Measurements from ENCODE around the gene CCND2. TPM values are rescaled to one million over a fixed set of nuclear protein-coding genes. Genes with fewer than 3 reads are reported as not detected.

The CCND2 gene
- total RNA-seq, result 100 to 1,000 TPM; 345 to 360 TPM

GRCh38 chr12:4273652-4274395 lies at the start of gene CCND2:
Gene CCND2, plus strand, starts transcription at chr12:4273762. Its CDS starts 279 bp downstream, at chr12:4274041.

DNA sequence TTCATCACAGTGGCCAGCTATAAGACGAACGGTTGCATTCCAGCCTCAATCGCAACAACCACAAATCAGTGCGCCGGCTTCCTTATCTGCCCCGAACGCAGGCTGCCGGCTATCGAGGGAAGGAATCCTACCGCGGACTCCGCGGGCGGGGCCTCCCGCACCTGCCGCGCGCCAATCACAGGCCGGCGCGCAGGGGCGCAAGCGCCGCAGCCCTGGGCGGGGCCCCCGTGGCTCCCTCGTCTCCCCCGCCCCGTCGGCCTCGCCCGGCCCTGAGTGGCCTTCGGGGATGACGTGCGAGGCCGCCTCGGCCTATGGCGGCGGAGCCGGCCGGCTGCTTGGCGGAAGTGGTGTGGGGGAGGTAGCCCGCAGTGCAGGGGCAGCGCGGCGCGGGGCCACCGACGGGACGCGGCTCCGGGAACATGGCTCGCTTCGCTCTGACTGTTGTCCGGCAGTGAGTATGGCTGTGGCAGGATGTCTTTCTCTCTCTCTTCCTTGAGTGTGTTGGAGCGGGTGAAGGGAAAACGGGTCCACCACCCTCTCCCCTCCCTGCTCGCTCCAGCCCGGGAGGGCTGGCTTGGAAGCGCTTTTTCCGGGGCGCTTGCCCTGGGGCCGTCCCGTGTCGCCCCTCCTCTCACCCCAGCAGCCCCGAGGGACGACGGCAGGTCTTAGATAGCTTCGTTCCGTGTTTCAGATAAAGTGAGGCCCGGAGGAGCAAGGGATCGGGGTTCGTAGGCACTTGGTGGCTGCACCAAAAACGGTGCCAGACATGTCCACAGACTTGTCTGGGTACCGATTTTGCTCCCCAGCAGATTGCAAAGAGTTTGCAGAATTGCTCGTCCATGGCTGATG lies 47.5 kb downstream of the CCND2 start, which contains the start of gene TIGAR:
TIGAR (plus strand) TSS at position 361 of the 849 bp plus-strand sequence; CDS start at position 420, 59 bp downstream.

Other genes starting within 250 kb of the CCND2 start
- gene TIGAR, start 47.5 kb downstream of the CCND2 start, total RNA-seq, result 10 to 100 TPM; 14.8 to 16.8 TPM
- gene FGF23, start 106.0 kb downstream of the CCND2 start, total RNA-seq, result not detected
- gene FGF6, start 172.1 kb downstream of the CCND2 start, total RNA-seq, result not detected